ENCODE results near the gene THEMIS.
"Not testable (repeated sequence)": the region's sequence is repeated elsewhere in the genome, so short reads cannot be mapped to it uniquely, and the experiment has no call there.

The THEMIS gene

GRCh38 chr6:127900935-127901334 is at the start of gene THEMIS:
THEMIS (minus strand) TSS chr6:127901058; CDS start chr6:127900932, 126 bp downstream.
- no peak for DNase-seq (ENCODE audit: low read depth)

GRCh38 chr6:127949251-127949650 is 48.4 kb upstream of the THEMIS start:
- DNase-seq (ENCODE audit: low read depth): no peak

- DNase-seq (ENCODE audit: low read depth): no peak
Measured at GRCh38 chr6:127946388-127946787, 45.5 kb upstream of the THEMIS start.

- DNase-seq (ENCODE audit: low read depth): no peak
Measured at GRCh38 chr6:127945434-127946097, 44.7 kb upstream of the THEMIS start.

GRCh38 chr6:127941228-127941627 is 40.4 kb upstream of the THEMIS start:
- DNase-seq (ENCODE audit: low read depth): no peak

GRCh38 chr6:127939442-127940066 is 38.7 kb upstream of the THEMIS start:
- DNase-seq (ENCODE audit: low read depth): peak; percentile 17

- peak; percentile 39 for DNase-seq (ENCODE audit: low read depth)
Measured at GRCh38 chr6:127938701-127939100, 37.8 kb upstream of the THEMIS start.

GRCh38 chr6:127937747-127938146 is 36.9 kb upstream of the THEMIS start:
- DNase-seq (ENCODE audit: low read depth): no peak

- DNase-seq (ENCODE audit: low read depth): no peak
Measured at GRCh38 chr6:127937102-127937501, 36.2 kb upstream of the THEMIS start.

GRCh38 chr6:127934956-127935355 is 34.1 kb upstream of the THEMIS start:
- DNase-seq (ENCODE audit: low read depth): no peak

GRCh38 chr6:127933852-127934840 is 33.3 kb upstream of the THEMIS start:
- DNase-seq (ENCODE audit: low read depth): no peak

- no peak for DNase-seq (ENCODE audit: low read depth)
Measured at GRCh38 chr6:127933137-127933536, 32.3 kb upstream of the THEMIS start.

GRCh38 chr6:127932708-127933107 is 31.9 kb upstream of the THEMIS start:
- no peak for DNase-seq (ENCODE audit: low read depth)

GRCh38 chr6:127926441-127926840 is 25.6 kb upstream of the THEMIS start:
- DNase-seq (ENCODE audit: low read depth): not testable (repeated sequence)

- no peak for DNase-seq (ENCODE audit: low read depth)
Measured at GRCh38 chr6:127924440-127924839, 23.6 kb upstream of the THEMIS start.

GRCh38 chr6:127924031-127924430 is 23.2 kb upstream of the THEMIS start:
- no peak for DNase-seq (ENCODE audit: low read depth)

- DNase-seq (ENCODE audit: low read depth): no peak
Measured at GRCh38 chr6:127923135-127923534, 22.3 kb upstream of the THEMIS start.

- no peak for DNase-seq (ENCODE audit: low read depth)
Measured at GRCh38 chr6:127921982-127922381, 21.1 kb upstream of the THEMIS start.

- no peak for DNase-seq (ENCODE audit: low read depth)
Measured at GRCh38 chr6:127920804-127921203, 19.9 kb upstream of the THEMIS start.

- no peak for DNase-seq (ENCODE audit: low read depth)
Measured at GRCh38 chr6:127918506-127919427, 17.9 kb upstream of the THEMIS start.

- DNase-seq (ENCODE audit: low read depth): no peak
Measured at GRCh38 chr6:127917766-127918165, 16.9 kb upstream of the THEMIS start.

- no peak for DNase-seq (ENCODE audit: low read depth)
Measured at GRCh38 chr6:127914240-127914639, 13.4 kb upstream of the THEMIS start.
